GM12878 (cell line): ENCODE data around the gene BICD1. TPM values are rescaled to one million over a fixed set of nuclear protein-coding genes. Genes with fewer than 3 reads are reported as not detected.
A peak's percentile ranks its signal among the peaks of the same experiment; 100 is the strongest.

Experiments
- ATAC-seq: fragments of 200-7000 bp; cut with Tn5 transposase; 3 replicates; pipeline ENCODE4 v1.9.1; 2020; ENCODE audit warnings: mild to moderate bottlenecking, moderate library complexity
- BruUV-seq: library from RNA; stranded (reverse); fragments of 400-500 nt; replicated peaks from 2 replicates; lab custom pipeline; 2021; lab: Mats Ljungman, UMichigan
- CTCF ChIA-PET: fragments of 300-600 bp; sonication (Branson Sonifier 250); formaldehyde crosslinking; extraction: SDS; loops from one replicate; lab custom pipeline; 2021; ENCODE audit warnings: inconsistent platforms; lab: Yijun Ruan, JAX
- POLR2A ChIA-PET: fragments of 350-600 bp; formaldehyde crosslinking; extraction: SDS; loops from one replicate; lab custom pipeline; 2021; ENCODE audit warnings: inconsistent platforms; lab: Charles Lee
- RAD21 ChIA-PET: fragments of 300-600 bp; sonication (Branson Sonifier 250); formaldehyde crosslinking; loops from one replicate; lab custom pipeline; 2023; ENCODE audit warnings: antibody characterized with exemption; ENCODE audit not compliant: unreplicated experiment; lab: Charles Lee
- SMC1A ChIA-PET: fragments of 300-600 bp; sonication (Branson Sonifier 250); formaldehyde crosslinking; loops from one replicate; lab custom pipeline; 2023; ENCODE audit not compliant: unreplicated experiment, uncharacterized antibody; lab: Charles Lee
- DNase-seq: peaks from one replicate; pipeline ENCODE4 v3.0.0-alpha.2; 2011; ENCODE audit warnings: low read depth, low spot score
- FAIRE-seq: peaks from 3 replicates; lab custom pipeline; 2011; peaks lifted over from hg19 to GRCh38; lab: Jason Lieb, UNC
- H2AFZ ChIP-seq: 2 replicates; pipeline ENCODE4 v1.6.0; 2011; ENCODE audit warnings: low read depth, low read length, control low read depth; ENCODE audit not compliant: control insufficient read depth
- H3K27ac ChIP-seq: 2 replicates; pipeline ENCODE4 v1.5.1; 2011; ENCODE audit warnings: control low read depth; ENCODE audit not compliant: control insufficient read depth, insufficient read depth
- H3K27me3 ChIP-seq, 2 experiments: replicated peaks in 1 of 2; 2 replicates each; pipeline versions ENCODE4 v1.6.0 to v1.6.1; 2011; ENCODE audit warnings: low read length in 1 of 2; ENCODE audit not compliant: control insufficient read depth in 2 of 2, insufficient read depth in 2 of 2
- H3K36me3 ChIP-seq, 2 experiments: 2 replicates each; pipeline ENCODE4 v1.5.1; 2011; ENCODE audit warnings: low read length in 1 of 2; ENCODE audit not compliant: control insufficient read depth in 2 of 2, insufficient read depth in 2 of 2
- H3K4me1 ChIP-seq: 2 replicates; pipeline ENCODE4 v1.6.1; 2011; ENCODE audit warnings: mild to moderate bottlenecking, low read length, moderate library complexity, mixed read lengths; ENCODE audit not compliant: control insufficient read depth, insufficient read depth
- H3K4me2 ChIP-seq: 2 replicates; pipeline ENCODE4 v1.6.0; 2011; ENCODE audit warnings: control low read depth; ENCODE audit not compliant: control insufficient read depth, insufficient read depth
- H3K4me3 ChIP-seq: fragments of 200-600 bp; sonication (generic); 2 replicates; pipeline ENCODE4 v1.5.1; 2016
- H3K79me2 ChIP-seq: 2 replicates; pipeline ENCODE4 v1.6.0; 2011; ENCODE audit warnings: low read length; ENCODE audit not compliant: control insufficient read depth, insufficient read depth
- H3K9ac ChIP-seq: 2 replicates; pipeline ENCODE4 v1.8.0; 2011; ENCODE audit warnings: low read length, control low read depth, mixed read lengths; ENCODE audit not compliant: control insufficient read depth, insufficient read depth
- H3K9me3 ChIP-seq: replicated peaks from 3 replicates; pipeline ENCODE4 v1.5.1; 2011; ENCODE audit warnings: mild to moderate bottlenecking, low read length; ENCODE audit not compliant: control insufficient read depth, insufficient read depth
- H4K20me1 ChIP-seq: 2 replicates; pipeline ENCODE4 v1.6.0; 2011; ENCODE audit not compliant: control insufficient read depth, insufficient read depth
- BCLAF1 ChIP-seq: fragments of 450-650 bp; IDR thresholded peaks from 2 replicates; pipeline ENCODE4 v1.6.1; 2017; ENCODE audit warnings: antibody characterized with exemption, mild to moderate bottlenecking, moderate library complexity
- CEBPB ChIP-seq, 2 experiments: fragments of 150-350 bp in 1 of 2; IDR thresholded peaks; 2 replicates each; pipeline ENCODE4 v1.6.1; 2012 to 2014; ENCODE audit warnings: low read depth in 2 of 2, low read length in 2 of 2, borderline replicate concordance in 1 of 2, inconsistent platforms in 1 of 2
- KDM1A ChIP-seq: fragments of 200-600 bp; sonication (generic); IDR thresholded peaks from 2 replicates; pipeline ENCODE4 v1.6.1; 2016; ENCODE audit warnings: borderline replicate concordance
- NFYB ChIP-seq: IDR thresholded peaks from 2 replicates; pipeline ENCODE4 v1.6.1; 2011; ENCODE audit warnings: low read depth, mild to moderate bottlenecking, low read length, improper control_type of control experiment, moderate library complexity; ENCODE audit not compliant: insufficient read depth
- PKNOX1 ChIP-seq: fragments of 450-650 bp; IDR thresholded peaks from 2 replicates; pipeline ENCODE4 v1.6.1; 2016; ENCODE audit warnings: mild to moderate bottlenecking
- SMAD1 ChIP-seq: fragments of 450-650 bp; IDR thresholded peaks from 2 replicates; pipeline ENCODE4 v1.6.1; 2018; ENCODE audit warnings: mild to moderate bottlenecking, low read depth; ENCODE audit not compliant: partially characterized antibody
- SMC3 ChIP-seq: IDR thresholded peaks from 2 replicates; pipeline ENCODE4 v1.6.1; 2011; ENCODE audit warnings: low read length, improper control_type of control experiment, borderline replicate concordance
- SPI1 ChIP-seq: IDR thresholded peaks from 2 replicates; pipeline ENCODE4 v1.6.1; 2011; ENCODE audit warnings: low read depth, mild to moderate bottlenecking, low read length, moderate library complexity, borderline replicate concordance; ENCODE audit not compliant: insufficient read depth
- TCF3 ChIP-seq: IDR thresholded peaks from 2 replicates; pipeline ENCODE4 v1.6.1; 2012; ENCODE audit warnings: low read depth, mild to moderate bottlenecking, low read length, borderline replicate concordance; ENCODE audit not compliant: insufficient read depth
- WRNIP1 ChIP-seq: IDR thresholded peaks from 2 replicates; pipeline ENCODE4 v1.6.1; 2011; ENCODE audit warnings: low read depth, low read length, improper control_type of control experiment, borderline replicate concordance
- WGBS: methylation state at CpG from one replicate; pipeline ENCODE4 v1.1.6; 2016; ENCODE audit warnings: low lambda C conversion rate; ENCODE audit not compliant: insufficient replicate concordance, insufficient coverage; ENCODE audit errors: missing lambda C conversion rate; 5-methylcytosine and 5-hydroxymethylcytosine counted together
- in situ Hi-C: fragments of 300-500 bp; cut with MboI; formaldehyde crosslinking; loops from 9 replicates; pipeline ENCODE4 v1.14.3; 2018; ENCODE audit warnings: mixed read lengths
- intact Hi-C: fragments of 100-400 bp; cut with micrococcal nuclease; formaldehyde crosslinking; loops from one replicate; pipeline ENCODE4 v1.14.2; 2022; ENCODE audit not compliant: unreplicated experiment
- polyA plus RNA-seq, 11 experiments: library from polyadenylated mRNA; depleted of rRNA in 4 of 11; unstranded in 6 of 11; stranded (reverse) in 5 of 11; fragments of >200 nt; fragmentation: Nextera tagmentation in 4 of 11; fragmentation: Illumina TruSeq in 1 of 11; extraction: Ambion mirVana in 4 of 11; extraction: Trizol in 1 of 11; gene quantifications; 1 replicate in 1 of 11; 2 replicates in 10 of 11; pipeline versions ENCODE4 v1.2.1 to v1.2.3, GENCODE V29; 2011 to 2016; ENCODE audit warnings: inconsistent platforms in 2 of 11, missing spikeins in 2 of 11, low read depth in 1 of 11
- total RNA-seq, 4 experiments: library from RNA; depleted of rRNA in 3 of 4; stranded (reverse); fragments of >200 nt in 3 of 4; fragmentation: Illumina TruSeq in 1 of 4; extraction: Trizol in 1 of 4; gene quantifications; 2 replicates each; pipeline versions ENCODE4 v1.2.1 to v1.2.3, GENCODE V29; 2013 to 2021

The BICD1 gene
- total and polyA plus RNA-seq, 10 of the 15 experiments (the other 5 are each of a cell fraction or from before 2014, with no cell fraction given), result 4.7 to 32.5 (median 14.4) TPM

GRCh38 chr12:32108787-32109186 is 2.1 kb downstream of the BICD1 start:
- no peak for DNase-seq
- no peaks in the 10 kb centered on the region for H3K36me3 ChIP-seq
- no peak overlapping the region for H2AFZ ChIP-seq
- RAD21 ChIA-PET, result interaction anchor here (0.9 kb wide), 1 partner anchor 144 kb away, joined by 5 read pairs; no protein-coding TSS in a partner anchor
- peak overlapping the region; percentile 97 for H3K4me2 ChIP-seq
- intact Hi-C loops, result no loop called here
- no peak overlapping the region for H3K27ac ChIP-seq
- peaks cover 32% of the 10 kb centered on the region for H3K79me2 ChIP-seq
- in situ Hi-C loops, result no loop called here
- FAIRE-seq, result no peak
- H3K4me1 ChIP-seq, result peaks cover 5% of the 10 kb centered on the region
- 0 out of 2 replicates have a peak overlapping the region, but pooled peaks have one; percentile 2 for H3K9ac ChIP-seq
- SMC1A ChIA-PET, result interaction anchor here (0.7 to 2.0 kb wide), 2 partner anchors 11 to 48 kb away, joined by 3 to 4 read pairs; no protein-coding TSS in a partner anchor
- TF ChIP-seq SPI1 (peak; percentile 61; the same call in 1 of the 2 replicates), PKNOX1 (0 out of 2 replicates have a peak, but pooled peaks have one; percentile 23), KDM1A (no peak)
- TF ChIP-seq, all 136 proteins: peak for 2
- no TSS peak for BruUV-seq
- no peaks in the 10 kb centered on the region for H4K20me1 ChIP-seq
- no peaks in the 10 kb centered on the region for H3K9me3 ChIP-seq
- CTCF ChIA-PET, result interaction anchor here (1.0 to 1.3 kb wide), 2 partner anchors 11 to 203 kb away, joined by 3 to 4 read pairs; no protein-coding TSS in a partner anchor
- peak; percentile 9; the same call in 1 of the 3 replicates for ATAC-seq
- POLR2A ChIA-PET, result no interaction called here
- H3K27me3 ChIP-seq, result no peaks in the 10 kb centered on the region
- peak overlapping the region; percentile 80 for H3K4me3 ChIP-seq

- DNase-seq, result no peak
- Histone ChIP-seq H3K9me3 (no peaks in the 10 kb centered on the region), H3K4me2 (peak overlapping the region; percentile 66; the same call in 1 of the 2 replicates), H2AFZ (no peak overlapping the region), H3K27me3 (no peaks in the 10 kb centered on the region), H3K4me3 (no peak overlapping the region), H3K9ac (no peak overlapping the region), H4K20me1 (no peaks in the 10 kb centered on the region), H3K4me1 (peaks cover 7% of the 10 kb centered on the region), H3K27ac (no peak overlapping the region), H3K36me3 (no peaks in the 10 kb centered on the region), H3K79me2 (peaks cover 32% of the 10 kb centered on the region)
- BruUV-seq, result no TSS peak
- ChIA-PET POLR2A (interaction anchor here (1.0 to 1.6 kb wide), 2 partner anchors 9 to 29 kb away, joined by 3 to 5 read pairs; no protein-coding TSS in a partner anchor), RAD21 (interaction anchor here (0.8 to 1.4 kb wide), 4 partner anchors 10 to 457 kb away, joined by 3 to 4 read pairs (median 4); no protein-coding TSS in a partner anchor), SMC1A (interaction anchor here (0.7 to 1.7 kb wide), 6 partner anchors 9 to 204 kb away, joined by 3 read pairs; no protein-coding TSS in a partner anchor), CTCF (interaction anchor here (1.6 to 1.7 kb wide), 2 partner anchors 10 to 15 kb away, joined by 5 to 8 read pairs; no protein-coding TSS in a partner anchor)
- no peak for FAIRE-seq
- intact Hi-C loops (loop anchor here (2.0 kb wide), 1 partner anchor 28 kb away; no protein-coding TSS in a partner anchor), in situ Hi-C loops (no loop called here)
- TF ChIP-seq CEBPB (IDR thresholded peaks at IDR 0.05; ENCODE audit: borderline replicate concordance in 1 of 2, low read depth in 2 of 2, low read length in 2 of 2) (no peak), TCF3 (no peak), SMAD1 (no peak), WRNIP1 (no peak), SMC3 (no peak), NFYB (no peak), BCLAF1 (no peak)
- ATAC-seq, result no peak
- WGBS, result 100% methylated on average over 3 of the region's 3 CpGs
Measured at GRCh38 chr12:32110417-32110816, 3.8 kb downstream of the BICD1 start.
